ENCODE data around the gene GRK7.
"Not testable (repeated sequence)": the region's sequence is repeated elsewhere in the genome, so short reads cannot be mapped to it uniquely, and the experiment has no call there.

Gene GRK7

DNA sequence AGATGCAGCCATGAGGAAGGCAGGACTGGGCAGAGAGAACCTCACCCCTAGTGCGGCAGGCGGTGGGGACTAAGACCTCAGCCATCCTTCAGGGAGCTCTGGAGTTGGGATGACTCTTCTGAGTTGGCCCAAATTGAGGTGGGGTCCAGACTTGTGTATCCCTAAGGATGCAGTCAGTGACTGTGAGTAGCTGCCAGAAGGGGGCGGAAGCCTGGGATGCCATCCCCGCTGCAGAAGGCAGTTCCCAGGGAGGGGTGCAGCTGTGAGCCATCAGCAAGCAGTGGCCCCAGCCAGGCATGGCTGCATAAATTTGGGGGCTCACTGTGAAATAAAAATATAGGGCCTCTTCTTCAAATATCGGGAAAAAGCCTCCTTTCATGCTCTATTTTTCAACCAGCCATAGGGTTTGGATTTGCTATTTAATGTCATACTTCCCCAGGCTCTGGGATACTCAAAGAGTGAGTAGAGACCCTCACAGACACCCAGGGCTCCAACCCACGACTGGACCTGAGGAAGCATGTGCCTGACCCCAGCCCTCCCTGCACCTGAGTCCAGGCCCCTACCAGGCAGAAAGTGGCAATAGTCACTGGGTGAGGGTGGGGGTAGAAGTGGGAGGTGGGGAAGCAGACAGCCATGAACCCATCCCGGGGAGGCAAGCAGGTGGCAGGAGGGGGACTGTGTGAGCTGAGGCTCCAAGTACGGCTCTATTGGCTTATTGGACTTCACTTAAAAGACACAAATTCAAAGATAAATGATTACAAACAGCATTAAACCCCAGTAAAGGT lies 30.5 kb downstream of the GRK7 start:
- Mint-ChIP-seq H3K27me3 (no peaks in the 10 kb centered on the region), H3K4me1 (peaks cover 27% of the 10 kb centered on the region), H3K27ac (no peak overlapping the region), H3K36me3 (no peaks in the 10 kb centered on the region), H3K9me3 (no peaks in the 10 kb centered on the region), H3K4me3 (no peak overlapping the region)
- no peak for DNase-seq (ENCODE audit: low spot score in 2 of 2)
- no peak for ATAC-seq (ENCODE audit: low read depth)

DNA sequence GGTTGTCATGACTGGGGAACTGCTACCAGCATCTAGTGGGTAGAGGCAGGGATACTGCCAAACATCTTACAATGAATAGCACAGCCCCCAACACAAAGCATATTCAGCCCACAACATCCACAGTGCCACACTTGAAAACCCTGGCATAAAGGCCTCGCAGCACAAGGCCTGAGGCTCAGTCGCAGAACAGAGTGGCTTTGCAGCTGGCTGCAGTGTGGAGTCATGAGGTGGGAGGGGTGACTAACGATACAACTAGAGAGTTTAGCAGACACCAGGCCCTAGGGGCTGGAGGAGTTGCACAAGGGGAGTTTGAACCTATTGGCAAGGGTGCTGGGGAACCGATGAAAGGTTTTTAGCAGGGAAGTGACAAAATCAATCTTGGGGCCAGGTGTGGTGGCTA lies 32.1 kb downstream of the GRK7 start:
- peaks cover 27% of the 10 kb centered on the region for H3K4me1 Mint-ChIP-seq
- no peak for DNase-seq (ENCODE audit: low spot score in 2 of 2)
- no peak overlapping the region for H3K27ac Mint-ChIP-seq

DNA sequence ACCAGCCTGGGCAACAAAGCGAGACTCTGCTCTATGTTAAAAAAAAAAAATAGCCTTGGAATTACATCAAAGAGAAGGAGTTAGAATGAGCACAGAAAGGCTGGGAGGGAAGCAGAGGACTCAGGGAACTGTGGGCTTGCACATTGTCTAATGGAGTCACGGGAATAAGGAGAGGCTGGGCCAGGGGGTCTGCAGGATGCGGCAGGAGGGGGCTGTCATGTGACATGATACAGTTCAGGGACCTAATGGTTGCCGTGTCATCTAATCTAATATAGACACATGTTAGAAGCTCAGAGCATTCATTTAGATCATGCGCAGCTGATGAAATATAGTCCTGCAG lies 32.5 kb downstream of the GRK7 start:
- ATAC-seq (ENCODE audit: low read depth) (no peak), DNase-seq (ENCODE audit: low spot score in 2 of 2) (no peak)
- Mint-ChIP-seq H3K27ac (peak overlapping the region; percentile 24), H3K27me3 (no peaks in the 10 kb centered on the region), H3K4me1 (peaks cover 27% of the 10 kb centered on the region), H3K4me3 (no peak overlapping the region), H3K36me3 (no peaks in the 10 kb centered on the region), H3K9me3 (no peaks in the 10 kb centered on the region)

More for the DNA sequence above, 32.1 kb downstream of the GRK7 start:
- H3K36me3 Mint-ChIP-seq = no peaks in the 10 kb centered on the region
- no peak for ATAC-seq (ENCODE audit: low read depth)
- no peak overlapping the region for H3K4me3 Mint-ChIP-seq
- H3K27me3 Mint-ChIP-seq = no peaks in the 10 kb centered on the region
- H3K9me3 Mint-ChIP-seq = no peaks in the 10 kb centered on the region

DNA sequence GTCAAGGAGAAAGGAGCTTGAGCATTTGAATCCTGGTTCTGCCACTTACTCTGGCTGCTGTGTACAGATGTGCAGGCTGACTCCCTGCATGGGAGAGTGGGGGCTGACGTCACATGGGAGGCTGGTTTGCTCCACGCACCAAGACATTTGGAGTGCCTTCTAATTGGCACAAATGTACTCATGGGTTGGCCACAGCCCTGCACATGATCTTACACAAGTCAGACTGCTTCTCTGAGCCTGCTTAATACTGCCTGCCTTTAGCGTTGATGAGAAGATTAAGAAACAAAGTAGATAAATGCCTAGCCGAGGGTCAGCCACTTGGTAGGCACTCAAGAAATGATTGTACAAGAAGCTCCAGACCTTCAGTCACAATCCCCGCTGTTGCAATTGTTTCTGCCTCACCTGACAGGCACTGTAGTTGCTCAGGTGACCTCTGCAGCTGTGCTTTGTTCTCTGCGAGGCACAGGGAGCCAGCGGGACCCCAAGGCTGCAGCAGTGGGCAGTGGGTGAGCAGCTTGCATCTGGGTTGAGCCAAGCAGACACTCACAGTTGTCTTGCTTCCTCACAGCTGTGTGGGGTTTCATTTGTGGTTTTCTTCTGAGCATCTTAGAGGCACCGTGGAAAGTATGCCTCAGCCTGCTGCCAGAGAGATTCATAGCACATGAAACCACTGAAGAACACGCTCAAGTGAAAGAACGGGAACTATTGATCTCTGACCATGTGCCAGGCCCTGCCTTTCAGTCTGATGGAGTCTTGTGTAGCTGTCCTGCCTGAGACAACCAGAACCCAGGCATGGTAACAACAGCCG lies 33.1 kb downstream of the GRK7 start:
- ATAC-seq (ENCODE audit: low read depth) (peak; percentile 88), DNase-seq (ENCODE audit: low spot score in 2 of 2) (peak; percentile 24 to 32)
- H3K4me1 Mint-ChIP-seq = peaks cover 27% of the 10 kb centered on the region
- no peaks in the 10 kb centered on the region for H3K27me3 Mint-ChIP-seq
- H3K36me3 Mint-ChIP-seq = no peaks in the 10 kb centered on the region
- peak overlapping the region; percentile 24 for H3K27ac Mint-ChIP-seq
- H3K4me3 Mint-ChIP-seq = peak overlapping the region; percentile 78
- H3K9me3 Mint-ChIP-seq = no peaks in the 10 kb centered on the region

DNA sequence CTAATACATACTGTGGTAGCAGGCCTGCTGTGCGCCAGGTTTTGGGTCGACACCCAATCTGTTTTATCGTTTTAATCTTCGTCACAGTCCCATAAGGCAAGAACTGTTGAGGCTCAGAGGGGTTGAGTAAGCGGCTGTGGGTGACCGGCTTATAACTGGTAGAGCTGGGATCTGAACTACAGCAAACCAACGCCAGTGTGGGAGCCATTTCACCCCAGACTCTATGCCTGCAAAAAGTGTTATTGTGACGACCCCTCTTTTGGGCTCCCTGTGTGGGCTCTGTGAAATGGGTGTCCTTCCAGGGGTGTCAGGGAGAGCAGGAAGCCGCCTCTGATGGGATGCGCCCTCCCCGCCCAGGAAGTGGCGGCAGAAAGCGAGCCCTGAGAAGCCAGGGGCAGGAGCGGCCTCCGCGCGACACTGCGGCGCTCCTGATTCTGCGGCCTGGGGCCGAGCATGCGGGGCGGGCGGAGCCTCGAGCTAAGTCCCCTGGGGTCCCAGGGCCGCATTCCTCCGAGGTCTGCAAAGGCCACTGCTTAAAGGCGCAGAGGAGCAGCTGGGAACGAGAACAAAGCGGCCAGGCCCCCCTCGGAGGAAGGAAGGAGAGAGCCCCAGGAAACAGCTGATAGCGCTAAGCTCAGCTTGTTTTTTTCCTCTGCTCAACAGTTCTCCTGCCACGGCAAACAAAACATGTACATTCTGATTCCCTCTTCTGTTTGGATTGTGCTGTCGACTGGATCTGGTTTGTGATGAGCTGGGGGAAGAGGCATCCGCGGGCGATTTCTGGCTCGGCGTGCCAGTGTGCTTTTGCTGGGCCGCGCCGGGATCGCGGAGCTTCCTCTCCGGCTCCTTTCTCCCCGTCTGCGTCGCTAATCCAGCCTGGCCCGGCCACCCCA lies 33.9 kb downstream of the GRK7 start:
- DNase-seq (ENCODE audit: low spot score in 2 of 2) (peak; percentile 3 to 21), ATAC-seq (ENCODE audit: low read depth) (peak; percentile 16)
- H3K4me1 Mint-ChIP-seq = peaks cover 27% of the 10 kb centered on the region
- H3K27me3 Mint-ChIP-seq = no peaks in the 10 kb centered on the region
- H3K4me3 Mint-ChIP-seq = peak overlapping the region; percentile 78
- no peaks in the 10 kb centered on the region for H3K36me3 Mint-ChIP-seq
- peak overlapping the region; percentile 24 for H3K27ac Mint-ChIP-seq
- no peaks in the 10 kb centered on the region for H3K9me3 Mint-ChIP-seq

DNA sequence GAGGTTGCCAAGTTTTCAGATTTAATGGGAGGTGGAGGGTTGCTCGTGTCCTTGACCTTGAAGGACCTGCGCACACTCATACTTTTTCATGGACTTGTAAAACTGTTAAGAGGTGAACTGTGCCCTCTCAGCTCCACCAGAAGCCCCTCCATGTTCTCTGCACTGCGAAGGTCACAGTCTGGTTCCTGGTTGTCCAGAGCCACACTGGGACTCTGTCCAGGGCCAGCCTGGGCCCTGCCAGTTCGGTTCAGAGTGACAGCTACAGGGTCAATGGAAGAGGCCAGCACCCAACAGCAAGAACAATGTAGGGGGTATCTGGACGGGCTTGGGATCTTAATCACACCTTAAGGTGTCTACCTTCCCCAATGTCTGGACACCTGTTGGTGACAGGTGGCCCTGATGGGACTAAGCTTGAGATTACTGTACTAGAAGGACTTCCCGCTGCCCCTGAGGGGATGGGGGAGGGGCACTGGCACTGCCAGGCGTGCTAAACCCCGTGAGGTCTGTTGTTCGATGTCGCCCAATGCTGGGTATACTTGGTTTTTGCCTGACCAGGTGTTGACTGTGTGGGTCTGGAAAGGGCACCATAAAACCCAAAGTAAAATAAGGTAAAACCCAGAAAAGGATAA lies 34.7 kb downstream of the GRK7 start:
- DNase-seq (ENCODE audit: low spot score in 2 of 2) (no peak), ATAC-seq (ENCODE audit: low read depth) (no peak)
- H3K27ac Mint-ChIP-seq = no peak overlapping the region
- H3K4me1 Mint-ChIP-seq = peaks cover 27% of the 10 kb centered on the region
- H3K27me3 Mint-ChIP-seq = no peaks in the 10 kb centered on the region
- H3K4me3 Mint-ChIP-seq = peak overlapping the region; percentile 78
- no peaks in the 10 kb centered on the region for H3K9me3 Mint-ChIP-seq
- no peaks in the 10 kb centered on the region for H3K36me3 Mint-ChIP-seq

DNA sequence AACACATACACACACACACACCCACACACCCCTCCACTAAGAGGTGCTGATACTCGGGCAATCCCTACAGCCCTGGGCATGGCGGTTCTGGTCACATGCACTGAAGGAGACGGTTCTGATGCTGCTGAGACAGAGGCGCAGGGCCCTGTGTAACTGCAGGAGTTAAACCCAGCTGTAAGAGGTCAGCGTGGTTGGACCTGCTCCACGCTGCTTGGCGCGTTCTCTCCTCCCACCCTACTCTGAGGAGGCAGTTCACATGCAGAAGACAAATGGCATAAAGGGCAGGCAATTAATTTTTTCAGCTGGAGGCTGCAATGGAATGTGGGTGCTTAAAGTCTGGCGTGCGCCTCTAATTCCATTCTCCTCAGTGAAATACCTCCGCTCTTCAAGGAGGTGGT lies 35.2 kb downstream of the GRK7 start:
- Mint-ChIP-seq H3K9me3 (no peaks in the 10 kb centered on the region), H3K4me3 (no peak overlapping the region), H3K36me3 (no peaks in the 10 kb centered on the region), H3K27ac (no peak overlapping the region), H3K4me1 (peaks cover 27% of the 10 kb centered on the region), H3K27me3 (no peaks in the 10 kb centered on the region)
- ATAC-seq (ENCODE audit: low read depth) = no peak
- DNase-seq (ENCODE audit: low spot score in 2 of 2) = no peak

DNA sequence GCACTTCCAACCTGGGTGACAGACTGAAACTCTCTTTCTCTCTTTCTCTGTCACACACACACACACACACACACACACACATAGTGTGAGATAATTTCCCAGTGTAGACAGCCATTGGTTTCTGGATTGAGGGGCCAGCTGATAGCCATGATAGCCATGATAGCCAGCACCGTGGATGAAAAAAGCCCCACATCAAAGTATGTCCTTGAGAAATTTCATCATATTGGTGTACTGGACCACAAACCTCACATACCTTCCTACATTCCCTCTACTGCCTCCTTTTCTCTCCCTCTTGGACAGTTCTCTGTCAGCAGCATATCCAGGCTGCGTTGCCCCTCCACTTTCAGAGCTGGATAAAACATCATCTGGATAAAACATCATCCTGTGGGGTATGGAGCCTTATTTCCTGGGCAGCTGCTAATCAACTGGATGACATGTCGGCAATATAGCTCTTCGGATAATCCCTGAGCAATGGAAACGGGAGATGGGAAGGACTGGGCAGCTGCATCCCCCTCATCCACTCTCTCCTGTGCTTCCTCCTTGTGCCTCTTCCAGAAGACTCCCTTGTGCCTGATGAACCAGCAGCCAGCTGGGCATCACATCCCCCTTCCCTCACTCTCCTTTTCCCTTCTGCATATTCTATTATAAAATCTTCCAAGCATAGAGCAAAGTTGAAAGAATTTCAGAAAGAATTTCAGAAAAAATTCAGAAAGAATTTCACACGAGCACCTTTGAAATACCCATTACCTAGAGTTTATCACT lies 39.3 kb downstream of the GRK7 start:
- ATAC-seq (ENCODE audit: low read depth) = no peak
- no peaks in the 10 kb centered on the region for H3K27me3 Mint-ChIP-seq
- no peak overlapping the region for H3K4me3 Mint-ChIP-seq
- no peak for DNase-seq (ENCODE audit: low spot score in 2 of 2)
- no peaks in the 10 kb centered on the region for H3K9me3 Mint-ChIP-seq
- H3K27ac Mint-ChIP-seq = no peak overlapping the region
- no peaks in the 10 kb centered on the region for H3K36me3 Mint-ChIP-seq
- H3K4me1 Mint-ChIP-seq = peaks cover 4% of the 10 kb centered on the region

DNA sequence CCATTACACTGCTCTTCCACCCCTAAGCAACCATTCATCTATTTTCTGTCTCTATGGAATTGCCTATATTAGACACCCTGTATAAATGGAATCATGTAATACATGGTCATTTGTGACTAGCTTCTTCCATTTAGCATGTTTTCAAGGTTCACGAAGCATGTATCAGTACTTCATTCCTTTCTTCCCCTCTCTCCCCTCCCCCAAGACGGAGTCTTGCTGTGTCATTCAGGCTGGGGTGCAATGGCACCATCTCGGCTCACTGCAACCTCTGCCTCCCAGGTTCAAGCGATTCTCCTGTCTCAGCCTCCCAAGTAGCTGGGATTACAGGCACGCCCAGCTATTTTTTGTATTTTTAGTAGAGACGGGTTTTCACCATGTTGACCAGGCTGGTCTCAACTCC lies 40.3 kb downstream of the GRK7 start:
- not testable (repeated sequence) for DNase-seq (ENCODE audit: low spot score in 2 of 2); H3K9me3 Mint-ChIP-seq; H3K27ac Mint-ChIP-seq; H3K27me3 Mint-ChIP-seq; H3K4me3 Mint-ChIP-seq; H3K4me1 Mint-ChIP-seq; H3K36me3 Mint-ChIP-seq; ATAC-seq (ENCODE audit: low read depth)

DNA sequence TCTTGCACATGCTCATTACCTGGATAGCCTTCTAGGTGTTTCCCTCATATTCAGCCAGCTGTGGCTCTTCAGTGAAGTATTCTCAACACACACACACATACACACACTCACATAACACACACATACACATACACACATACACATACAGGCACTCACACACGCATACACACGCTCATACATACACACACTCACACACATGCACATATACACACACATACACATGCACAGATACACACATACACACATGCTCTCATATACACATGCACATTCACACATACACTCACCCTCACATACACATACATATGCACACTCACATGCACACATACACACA lies 41.2 kb downstream of the GRK7 start:
- Mint-ChIP-seq H3K27me3 (no peaks in the 10 kb centered on the region), H3K9me3 (no peaks in the 10 kb centered on the region), H3K4me3 (no peak overlapping the region), H3K4me1 (no peaks in the 10 kb centered on the region), H3K36me3 (no peaks in the 10 kb centered on the region), H3K27ac (no peak overlapping the region)
- ATAC-seq (ENCODE audit: low read depth) (no peak), DNase-seq (ENCODE audit: low spot score in 2 of 2) (no peak)

DNA sequence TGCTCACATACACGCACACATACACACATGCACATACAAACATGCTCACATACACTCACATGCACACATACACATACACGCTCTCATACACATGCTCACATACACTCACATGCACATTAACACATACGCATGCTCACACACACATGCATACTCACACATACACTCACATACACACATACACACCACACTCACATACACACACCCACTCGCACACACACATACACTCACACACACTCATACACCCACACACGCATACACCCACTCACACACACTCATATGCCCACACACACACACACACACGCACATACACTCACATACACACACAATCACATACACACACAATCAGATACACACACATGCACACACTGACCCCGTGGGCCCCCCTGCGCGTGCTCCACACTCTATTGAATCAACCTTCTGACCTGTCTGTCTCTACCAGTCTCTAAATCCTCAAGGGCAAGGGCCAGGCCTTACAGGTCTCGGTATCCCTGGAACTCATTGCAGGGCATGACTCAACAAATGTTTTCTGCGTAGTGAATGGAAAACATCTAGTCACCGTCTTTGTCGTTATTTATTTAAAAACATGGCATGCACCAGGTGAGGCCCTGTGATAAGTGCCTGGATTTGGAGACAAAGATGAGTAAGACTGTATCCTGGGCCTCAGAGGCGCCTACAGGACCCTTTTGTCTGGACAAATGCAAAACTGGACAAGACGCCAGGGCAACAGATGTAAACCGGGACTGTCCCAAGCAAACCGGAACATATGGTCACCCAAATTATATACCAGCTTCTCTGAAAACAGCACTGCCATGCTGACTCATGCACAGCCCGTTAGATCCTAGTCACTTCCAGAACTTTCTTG lies 41.8 kb downstream of the GRK7 start:
- Mint-ChIP-seq H3K27me3 (no peaks in the 10 kb centered on the region), H3K36me3 (no peaks in the 10 kb centered on the region), H3K9me3 (no peaks in the 10 kb centered on the region), H3K4me1 (no peaks in the 10 kb centered on the region), H3K27ac (no peak overlapping the region), H3K4me3 (no peak overlapping the region)
- DNase-seq (ENCODE audit: low spot score in 2 of 2) (no peak), ATAC-seq (ENCODE audit: low read depth) (no peak)

DNA sequence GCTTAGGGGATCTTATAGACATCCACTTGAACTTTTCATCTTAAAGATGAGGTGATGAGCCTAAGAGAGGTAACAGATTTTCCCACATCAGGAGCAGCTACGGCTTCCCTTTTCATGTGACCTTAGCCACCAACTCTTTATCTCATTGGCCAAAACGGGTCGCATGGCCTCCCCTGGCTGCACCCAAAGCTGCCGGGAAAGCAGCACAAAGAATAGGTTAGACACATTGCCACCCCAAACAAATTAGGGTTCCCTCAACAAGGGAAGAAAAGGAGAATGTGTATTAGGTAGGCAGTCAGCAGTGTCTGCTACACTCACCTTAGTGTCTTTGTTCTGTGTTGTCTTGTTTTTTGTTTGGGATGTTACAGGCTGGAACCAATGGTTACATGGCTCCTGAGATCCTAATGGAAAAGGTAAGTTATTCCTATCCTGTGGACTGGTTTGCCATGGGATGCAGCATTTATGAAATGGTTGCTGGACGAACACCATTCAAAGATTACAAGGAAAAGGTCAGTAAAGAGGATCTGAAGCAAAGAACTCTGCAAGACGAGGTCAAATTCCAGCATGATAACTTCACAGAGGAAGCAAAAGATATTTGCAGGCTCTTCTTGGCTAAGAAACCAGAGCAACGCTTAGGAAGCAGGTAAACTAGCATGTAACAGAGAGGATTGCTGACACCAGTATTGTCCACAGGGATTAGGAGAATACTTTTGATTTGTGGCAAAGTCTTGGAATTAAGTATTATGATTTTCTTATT lies 44.2 kb downstream of the GRK7 start:
- ATAC-seq (ENCODE audit: low read depth) (no peak), DNase-seq (ENCODE audit: low spot score in 2 of 2) (no peak)
- H3K9me3 Mint-ChIP-seq = no peaks in the 10 kb centered on the region
- no peaks in the 10 kb centered on the region for H3K36me3 Mint-ChIP-seq
- H3K27ac Mint-ChIP-seq = no peak overlapping the region
- peaks cover 2% of the 10 kb centered on the region for H3K27me3 Mint-ChIP-seq
- no peaks in the 10 kb centered on the region for H3K4me1 Mint-ChIP-seq
- no peak overlapping the region for H3K4me3 Mint-ChIP-seq

Data from memory B cell (primary cell).